ENCODE results near the gene CDH23. TPM values are rescaled to one million over a fixed set of nuclear protein-coding genes. Genes with fewer than 3 reads are reported as not detected.

The CDH23 gene
- polyA plus RNA-seq, 1 donor (not counting 4 experiments of a cell fraction or from before 2014, with no cell fraction given) = 0.01 TPM

- H3K36me3 ChIP-seq (ENCODE audit: control insufficient read depth in 2 of 2, extremely low read depth in 1 of 2, insufficient read depth in 2 of 2, low read length in 2 of 2) = no peaks in the 10 kb centered on the region
- no peak overlapping the region for H2AFZ ChIP-seq (ENCODE audit: control insufficient read depth, low read length)
- no peaks in the 10 kb centered on the region for H3K9me1 ChIP-seq (ENCODE audit: control insufficient read depth, extremely low read depth, insufficient read depth, low read length)
- no peak overlapping the region for H3K4me3 ChIP-seq (ENCODE audit: control insufficient read depth in 2 of 3, extremely low read depth in 1 of 3, insufficient read depth in 2 of 3, low read depth in 1 of 3, low read length in 3 of 3)
- dilution Hi-C loops (cut with MboI; ENCODE audit: extremely low pct_ligation_motif_present, low sequenced_read_pairs) = no loop called here
- no peak for DNase-seq (ENCODE audit: low read depth, low spot score)
- H3K9ac ChIP-seq (ENCODE audit: control insufficient read depth, extremely low read depth, insufficient read depth, low read length) = no peak overlapping the region
- TF ChIP-seq EZH2 (IDR thresholded peaks at IDR 0.05; ENCODE audit: low read length) (no peak), CTCF (optimal IDR thresholded peaks at IDR 0.05 in 1 of 3, IDR thresholded peaks at IDR 0.05 in 1 of 3, conservative IDR thresholded peaks at IDR 0.05 in 1 of 3; ENCODE audit: extremely low read depth in 1 of 3, insufficient read depth in 2 of 3, low read length in 3 of 3) (no peak)
- peaks cover 19% of the 10 kb centered on the region for H3K27me3 ChIP-seq (ENCODE audit: control insufficient read depth, extremely low read depth, insufficient read depth, low read length)
- H3K4me2 ChIP-seq (ENCODE audit: control insufficient read depth, extremely low read depth, insufficient read depth, low read depth, low read length) = no peak overlapping the region
- H3K27ac ChIP-seq (ENCODE audit: control insufficient read depth, insufficient read depth, low read length) = no peak overlapping the region
- H3K4me1 ChIP-seq (ENCODE audit: control insufficient read depth, extremely low read depth, insufficient read depth, low read length) = no peaks in the 10 kb centered on the region
- no peaks in the 10 kb centered on the region for H3K9me3 ChIP-seq (ENCODE audit: control insufficient read depth, low read depth, low read length)
- FAIRE-seq = no peak
- H3K79me2 ChIP-seq (ENCODE audit: control insufficient read depth, insufficient read depth, low read length) = no peaks in the 10 kb centered on the region
- no peaks in the 10 kb centered on the region for H4K20me1 ChIP-seq (ENCODE audit: control insufficient read depth, extremely low read depth, insufficient read depth, low read length)
Measured at GRCh38 chr10:71589617-71590551, 193.2 kb downstream of the CDH23 start.

- dilution Hi-C loops (cut with MboI; ENCODE audit: extremely low pct_ligation_motif_present, low sequenced_read_pairs) = no loop called here
- Histone ChIP-seq H3K4me3 (ENCODE audit: control insufficient read depth in 2 of 3, extremely low read depth in 1 of 3, insufficient read depth in 2 of 3, low read depth in 1 of 3, low read length in 3 of 3) (no peak overlapping the region), H4K20me1 (ENCODE audit: control insufficient read depth, extremely low read depth, insufficient read depth, low read length) (no peaks in the 10 kb centered on the region), H3K27ac (ENCODE audit: control insufficient read depth, insufficient read depth, low read length) (no peak overlapping the region), H3K4me2 (ENCODE audit: control insufficient read depth, extremely low read depth, insufficient read depth, low read depth, low read length) (no peak overlapping the region), H3K36me3 (ENCODE audit: control insufficient read depth in 2 of 2, extremely low read depth in 1 of 2, insufficient read depth in 2 of 2, low read length in 2 of 2) (no peaks in the 10 kb centered on the region), H3K9ac (ENCODE audit: control insufficient read depth, extremely low read depth, insufficient read depth, low read length) (no peak overlapping the region), H3K4me1 (ENCODE audit: control insufficient read depth, extremely low read depth, insufficient read depth, low read length) (no peaks in the 10 kb centered on the region), H3K79me2 (ENCODE audit: control insufficient read depth, insufficient read depth, low read length) (no peaks in the 10 kb centered on the region), H2AFZ (ENCODE audit: control insufficient read depth, low read length) (no peak overlapping the region), H3K27me3 (ENCODE audit: control insufficient read depth, extremely low read depth, insufficient read depth, low read length) (peaks cover 19% of the 10 kb centered on the region), H3K9me1 (ENCODE audit: control insufficient read depth, extremely low read depth, insufficient read depth, low read length) (no peaks in the 10 kb centered on the region), H3K9me3 (ENCODE audit: control insufficient read depth, low read depth, low read length) (no peaks in the 10 kb centered on the region)
- no peak for FAIRE-seq
- no peak for DNase-seq (ENCODE audit: low read depth, low spot score)
- no peak for TF ChIP-seq CTCF (optimal IDR thresholded peaks at IDR 0.05 in 1 of 3, IDR thresholded peaks at IDR 0.05 in 1 of 3, conservative IDR thresholded peaks at IDR 0.05 in 1 of 3; ENCODE audit: extremely low read depth in 1 of 3, insufficient read depth in 2 of 3, low read length in 3 of 3)
- TF ChIP-seq EZH2 (IDR thresholded peaks at IDR 0.05; ENCODE audit: low read length) = no peak
Measured at GRCh38 chr10:71590781-71591350, 194.1 kb downstream of the CDH23 start.
